ENCODE measurements around the gene CXCR5. TPM values are rescaled to one million over a fixed set of nuclear protein-coding genes. Genes with fewer than 3 reads are reported as not detected.

Gene CXCR5
- total and polyA plus RNA-seq, 4 donors = 0.06 to 0.92 TPM; not detected in 2

DNA sequence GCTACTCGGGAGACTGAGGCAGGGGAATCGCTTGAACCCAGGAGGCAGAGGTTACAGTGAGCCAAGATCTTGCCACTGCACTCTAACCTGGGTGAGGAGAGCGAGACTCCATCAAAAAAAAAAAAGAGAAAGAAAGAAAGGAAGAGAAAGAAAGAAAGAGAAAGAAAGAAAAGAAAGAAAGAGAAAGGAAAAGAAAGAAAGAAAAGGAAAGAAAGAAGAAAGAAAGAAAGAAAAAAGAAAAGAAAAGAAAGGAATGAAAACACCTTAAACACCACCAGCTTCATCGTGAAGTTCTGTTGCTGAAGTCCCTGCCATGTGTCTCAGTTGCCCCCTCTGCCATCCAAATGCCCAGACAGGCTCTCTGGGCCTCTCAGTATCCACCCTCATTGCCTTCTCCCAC lies 9.9 kb upstream of the CXCR5 start:
- H3K36me3 ChIP-seq (ENCODE audit: control insufficient read depth in 4 of 4, insufficient read depth in 3 of 4, low read depth in 1 of 4, low read length in 3 of 4) = no peaks in the 10 kb centered on the region
- TF ChIP-seq RAD21 (IDR thresholded peaks at IDR 0.05) (no peak), RXRA (IDR thresholded peaks at IDR 0.05) (no peak), JUND (IDR thresholded peaks at IDR 0.05) (no peak), YY1 (IDR thresholded peaks at IDR 0.05) (no peak), FOXA2 (IDR thresholded peaks at IDR 0.05) (no peak), SP1 (IDR thresholded peaks at IDR 0.05) (no peak), HNF4A (conservative IDR thresholded peaks at IDR 0.05) (no peak), EGR1 (IDR thresholded peaks at IDR 0.05; ENCODE audit: low read depth in 2 of 2) (no peak), GABPA (IDR thresholded peaks at IDR 0.05 in 1 of 2, conservative IDR thresholded peaks at IDR 0.05 in 1 of 2) (no peak), NR2F2 (IDR thresholded peaks at IDR 0.05) (no peak)
- TF ChIP-seq, protein P1, sequence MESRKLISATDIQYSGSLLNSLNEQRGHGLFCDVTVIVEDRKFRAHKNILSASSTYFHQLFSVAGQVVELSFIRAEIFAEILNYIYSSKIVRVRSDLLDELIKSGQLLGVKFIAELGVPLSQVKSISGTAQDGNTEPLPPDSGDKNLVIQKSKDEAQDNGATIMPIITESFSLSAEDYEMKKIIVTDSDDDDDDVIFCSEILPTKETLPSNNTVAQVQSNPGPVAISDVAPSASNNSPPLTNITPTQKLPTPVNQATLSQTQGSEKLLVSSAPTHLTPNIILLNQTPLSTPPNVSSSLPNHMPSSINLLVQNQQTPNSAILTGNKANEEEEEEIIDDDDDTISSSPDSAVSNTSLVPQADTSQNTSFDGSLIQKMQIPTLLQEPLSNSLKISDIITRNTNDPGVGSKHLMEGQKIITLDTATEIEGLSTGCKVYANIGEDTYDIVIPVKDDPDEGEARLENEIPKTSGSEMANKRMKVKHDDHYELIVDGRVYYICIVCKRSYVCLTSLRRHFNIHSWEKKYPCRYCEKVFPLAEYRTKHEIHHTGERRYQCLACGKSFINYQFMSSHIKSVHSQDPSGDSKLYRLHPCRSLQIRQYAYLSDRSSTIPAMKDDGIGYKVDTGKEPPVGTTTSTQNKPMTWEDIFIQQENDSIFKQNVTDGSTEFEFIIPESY (IDR thresholded peaks at IDR 0.05) = no peak
- TF ChIP-seq, protein P2, sequence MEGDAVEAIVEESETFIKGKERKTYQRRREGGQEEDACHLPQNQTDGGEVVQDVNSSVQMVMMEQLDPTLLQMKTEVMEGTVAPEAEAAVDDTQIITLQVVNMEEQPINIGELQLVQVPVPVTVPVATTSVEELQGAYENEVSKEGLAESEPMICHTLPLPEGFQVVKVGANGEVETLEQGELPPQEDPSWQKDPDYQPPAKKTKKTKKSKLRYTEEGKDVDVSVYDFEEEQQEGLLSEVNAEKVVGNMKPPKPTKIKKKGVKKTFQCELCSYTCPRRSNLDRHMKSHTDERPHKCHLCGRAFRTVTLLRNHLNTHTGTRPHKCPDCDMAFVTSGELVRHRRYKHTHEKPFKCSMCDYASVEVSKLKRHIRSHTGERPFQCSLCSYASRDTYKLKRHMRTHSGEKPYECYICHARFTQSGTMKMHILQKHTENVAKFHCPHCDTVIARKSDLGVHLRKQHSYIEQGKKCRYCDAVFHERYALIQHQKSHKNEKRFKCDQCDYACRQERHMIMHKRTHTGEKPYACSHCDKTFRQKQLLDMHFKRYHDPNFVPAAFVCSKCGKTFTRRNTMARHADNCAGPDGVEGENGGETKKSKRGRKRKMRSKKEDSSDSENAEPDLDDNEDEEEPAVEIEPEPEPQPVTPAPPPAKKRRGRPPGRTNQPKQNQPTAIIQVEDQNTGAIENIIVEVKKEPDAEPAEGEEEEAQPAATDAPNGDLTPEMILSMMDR (IDR thresholded peaks at IDR 0.05; ENCODE audit: low read depth, low read length, missing input control) = no peak
- TF ChIP-seq, protein P3, sequence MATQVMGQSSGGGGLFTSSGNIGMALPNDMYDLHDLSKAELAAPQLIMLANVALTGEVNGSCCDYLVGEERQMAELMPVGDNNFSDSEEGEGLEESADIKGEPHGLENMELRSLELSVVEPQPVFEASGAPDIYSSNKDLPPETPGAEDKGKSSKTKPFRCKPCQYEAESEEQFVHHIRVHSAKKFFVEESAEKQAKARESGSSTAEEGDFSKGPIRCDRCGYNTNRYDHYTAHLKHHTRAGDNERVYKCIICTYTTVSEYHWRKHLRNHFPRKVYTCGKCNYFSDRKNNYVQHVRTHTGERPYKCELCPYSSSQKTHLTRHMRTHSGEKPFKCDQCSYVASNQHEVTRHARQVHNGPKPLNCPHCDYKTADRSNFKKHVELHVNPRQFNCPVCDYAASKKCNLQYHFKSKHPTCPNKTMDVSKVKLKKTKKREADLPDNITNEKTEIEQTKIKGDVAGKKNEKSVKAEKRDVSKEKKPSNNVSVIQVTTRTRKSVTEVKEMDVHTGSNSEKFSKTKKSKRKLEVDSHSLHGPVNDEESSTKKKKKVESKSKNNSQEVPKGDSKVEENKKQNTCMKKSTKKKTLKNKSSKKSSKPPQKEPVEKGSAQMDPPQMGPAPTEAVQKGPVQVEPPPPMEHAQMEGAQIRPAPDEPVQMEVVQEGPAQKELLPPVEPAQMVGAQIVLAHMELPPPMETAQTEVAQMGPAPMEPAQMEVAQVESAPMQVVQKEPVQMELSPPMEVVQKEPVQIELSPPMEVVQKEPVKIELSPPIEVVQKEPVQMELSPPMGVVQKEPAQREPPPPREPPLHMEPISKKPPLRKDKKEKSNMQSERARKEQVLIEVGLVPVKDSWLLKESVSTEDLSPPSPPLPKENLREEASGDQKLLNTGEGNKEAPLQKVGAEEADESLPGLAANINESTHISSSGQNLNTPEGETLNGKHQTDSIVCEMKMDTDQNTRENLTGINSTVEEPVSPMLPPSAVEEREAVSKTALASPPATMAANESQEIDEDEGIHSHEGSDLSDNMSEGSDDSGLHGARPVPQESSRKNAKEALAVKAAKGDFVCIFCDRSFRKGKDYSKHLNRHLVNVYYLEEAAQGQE (IDR thresholded peaks at IDR 0.05) = no peak
- 96% methylated on average over 4 of the region's 4 CpGs for WGBS
- H3K27me3 ChIP-seq (ENCODE audit: control insufficient read depth in 4 of 4, insufficient read depth in 4 of 4, low read length in 3 of 4) = no peaks in the 10 kb centered on the region
- no peaks in the 10 kb centered on the region for H3K9me3 ChIP-seq (ENCODE audit: control insufficient read depth in 4 of 4, low read length in 3 of 4)
- no peak overlapping the region for H3K9ac ChIP-seq (ENCODE audit: low read depth in 1 of 2, low read length in 2 of 2)
- no peak for DNase-seq (ENCODE audit: low spot score)
- no peak overlapping the region for H3K4me3 ChIP-seq (ENCODE audit: low read depth in 1 of 3, low read length in 3 of 3)
- H3K27ac ChIP-seq (ENCODE audit: low read depth in 1 of 2, low read length in 2 of 2) = no peak overlapping the region
- H3K4me1 ChIP-seq (ENCODE audit: control insufficient read depth in 4 of 4, insufficient read depth in 4 of 4, low read length in 3 of 4) = peaks cover 1 to 18% (median 11%) of the 10 kb centered on the region in 4 donors

DNA sequence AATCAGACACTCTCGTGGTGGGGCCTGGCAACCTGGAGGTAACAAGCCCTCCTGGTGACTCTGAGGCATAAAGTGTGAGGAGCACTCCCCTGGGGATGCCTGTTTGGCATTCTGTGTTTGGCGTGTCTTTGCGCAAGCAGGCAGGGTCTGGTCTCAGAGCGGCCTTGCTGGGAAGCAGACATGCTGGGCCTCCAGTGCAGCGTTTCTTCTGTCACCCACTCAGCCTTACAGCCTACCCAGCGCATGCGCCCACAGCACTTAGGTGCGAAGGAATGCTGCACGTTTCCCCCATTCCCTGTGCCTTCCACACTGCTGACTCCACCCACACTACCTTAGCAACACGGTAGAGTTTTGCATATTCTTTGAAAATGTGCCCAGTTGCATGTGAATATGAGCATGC lies 7.4 kb upstream of the CXCR5 start:
- H3K27ac ChIP-seq (ENCODE audit: low read depth in 1 of 2, low read length in 2 of 2) = no peak overlapping the region
- DNase-seq (ENCODE audit: low spot score) = no peak
- WGBS = 83% methylated on average over 10 of the region's 10 CpGs
- no peaks in the 10 kb centered on the region for H3K36me3 ChIP-seq (ENCODE audit: control insufficient read depth in 4 of 4, insufficient read depth in 3 of 4, low read depth in 1 of 4, low read length in 3 of 4)
- no peaks in the 10 kb centered on the region for H3K9me3 ChIP-seq (ENCODE audit: control insufficient read depth in 4 of 4, low read length in 3 of 4)
- H3K4me3 ChIP-seq (ENCODE audit: low read depth in 1 of 3, low read length in 3 of 3) = no peak overlapping the region
- no peaks in the 10 kb centered on the region for H3K4me1 ChIP-seq (ENCODE audit: control insufficient read depth in 4 of 4, insufficient read depth in 4 of 4, low read length in 3 of 4)
- H3K9ac ChIP-seq (ENCODE audit: low read depth in 1 of 2, low read length in 2 of 2) = no peak overlapping the region
- TF ChIP-seq TAF1 (conservative IDR thresholded peaks at IDR 0.05) = no peak
- TF ChIP-seq FOXA1 (IDR thresholded peaks at IDR 0.05) = no peak
- TF ChIP-seq NR2F2 (IDR thresholded peaks at IDR 0.05) = no peak
- no peak for TF ChIP-seq SP1 (IDR thresholded peaks at IDR 0.05)
- TF ChIP-seq YY1 (IDR thresholded peaks at IDR 0.05) = no peak
- H3K27me3 ChIP-seq (ENCODE audit: control insufficient read depth in 4 of 4, insufficient read depth in 4 of 4, low read length in 3 of 4) = no peaks in the 10 kb centered on the region

Measured in liver (tissue), 9 donors.